ENCODE results near the gene LAMA3. TPM values are rescaled to one million over a fixed set of nuclear protein-coding genes. Genes with fewer than 3 reads are reported as not detected.

Gene LAMA3
- total RNA-seq, 1 experiment from 2014 or later, result 8.1 TPM

GRCh38 chr18:23992089-23992940 lies 303.1 kb downstream of the LAMA3 start:
- TF ChIP-seq REST (IDR thresholded peaks at IDR 0.05; ENCODE audit: insufficient read depth in 1 of 2, low read depth in 2 of 2, low read length in 1 of 2) (no peak), POLR2AphosphoS5 (IDR thresholded peaks at IDR 0.05; ENCODE audit: low read depth, low read length) (no peak), SIN3A (IDR thresholded peaks at IDR 0.05; ENCODE audit: borderline replicate concordance, insufficient read depth, low read depth, low read length) (no peak), CTCF (IDR thresholded peaks at IDR 0.05) (no peak), TCF7L2 (IDR thresholded peaks at IDR 0.05; ENCODE audit: low read depth, low read length) (no peak)
- intact Hi-C loops (cut with micrococcal nuclease; ENCODE audit: unreplicated experiment) (no loop called here), in situ Hi-C loops (cut with HindIII; ENCODE audit: low pct_unique_long_range_greater_than_20kb, low sequenced_read_pairs) (no loop called here)
- no TSS peak for BruUV-seq (replicated peaks)
- peaks cover 5% of the 10 kb centered on the region for H3K27me3 ChIP-seq (ENCODE audit: control insufficient read depth, insufficient read depth, low read length)
- H3K4me3 ChIP-seq (ENCODE audit: low read depth in 2 of 2, low read length in 2 of 2), result no peak overlapping the region
- 0 out of 2 replicates have a peak, but pooled peaks cover 3% of the 10 kb centered on the region for H3K4me1 ChIP-seq (ENCODE audit: control insufficient read depth, insufficient read depth, low read length)
- DNase-seq (ENCODE audit: low read depth, low spot score), result no peak
- no peaks in the 10 kb centered on the region for H3K9me3 ChIP-seq (ENCODE audit: control insufficient read depth, insufficient read depth, low read depth, low read length)
- ATAC-seq, result peak; percentile 60; the same call in 1 of the 2 replicates
- H3K36me3 ChIP-seq (ENCODE audit: control insufficient read depth, insufficient read depth, low read length), result no peaks in the 10 kb centered on the region
- ChIA-PET POLR2A (interaction anchor here (0.6 kb wide), 1 partner anchor 268 kb away, joined by 3 read pairs; no protein-coding TSS in a partner anchor), CTCF (no interaction called here)
- H3K27ac ChIP-seq (ENCODE audit: low read length), result no peak overlapping the region

- ATAC-seq (no peak), DNase-seq (ENCODE audit: low read depth, low spot score) (no peak)
- CTCF ChIA-PET, result no interaction called here
- in situ Hi-C loops (cut with HindIII; ENCODE audit: low pct_unique_long_range_greater_than_20kb, low sequenced_read_pairs), result no loop called here
- POLR2A ChIA-PET, result interaction anchor here (0.6 kb wide), 1 partner anchor 269 kb away, joined by 3 read pairs; no protein-coding TSS in a partner anchor
- Histone ChIP-seq H3K4me3 (ENCODE audit: low read depth in 2 of 2, low read length in 2 of 2) (no peak overlapping the region), H3K36me3 (ENCODE audit: control insufficient read depth, insufficient read depth, low read length) (no peaks in the 10 kb centered on the region), H3K4me1 (ENCODE audit: control insufficient read depth, insufficient read depth, low read length) (0 out of 2 replicates have a peak, but pooled peaks cover 3% of the 10 kb centered on the region), H3K9me3 (ENCODE audit: control insufficient read depth, insufficient read depth, low read depth, low read length) (no peaks in the 10 kb centered on the region), H3K27me3 (ENCODE audit: control insufficient read depth, insufficient read depth, low read length) (peaks cover 5% of the 10 kb centered on the region), H3K27ac (ENCODE audit: low read length) (no peak overlapping the region)
- TF ChIP-seq TCF7L2 (IDR thresholded peaks at IDR 0.05; ENCODE audit: low read depth, low read length) (no peak), POLR2AphosphoS5 (IDR thresholded peaks at IDR 0.05; ENCODE audit: low read depth, low read length) (no peak), REST (IDR thresholded peaks at IDR 0.05; ENCODE audit: insufficient read depth in 1 of 2, low read depth in 2 of 2, low read length in 1 of 2) (no peak), SIN3A (IDR thresholded peaks at IDR 0.05; ENCODE audit: borderline replicate concordance, insufficient read depth, low read depth, low read length) (no peak), CTCF (IDR thresholded peaks at IDR 0.05) (no peak)
- no TSS peak for BruUV-seq (replicated peaks)
- intact Hi-C loops (cut with micrococcal nuclease; ENCODE audit: unreplicated experiment), result no loop called here
Measured at GRCh38 chr18:23992941-23993280, 303.7 kb downstream of the LAMA3 start.

Measured in Panc1 (cell line).